ENCODE measurements around the gene ROR2.
"Not testable (repeated sequence)": the region's sequence is repeated elsewhere in the genome, so short reads cannot be mapped to it uniquely, and the experiment has no call there.

The ROR2 gene
- 0 to 1.1 (median 0.07) reads per million in 18 experiments for total RNA-seq

DNA sequence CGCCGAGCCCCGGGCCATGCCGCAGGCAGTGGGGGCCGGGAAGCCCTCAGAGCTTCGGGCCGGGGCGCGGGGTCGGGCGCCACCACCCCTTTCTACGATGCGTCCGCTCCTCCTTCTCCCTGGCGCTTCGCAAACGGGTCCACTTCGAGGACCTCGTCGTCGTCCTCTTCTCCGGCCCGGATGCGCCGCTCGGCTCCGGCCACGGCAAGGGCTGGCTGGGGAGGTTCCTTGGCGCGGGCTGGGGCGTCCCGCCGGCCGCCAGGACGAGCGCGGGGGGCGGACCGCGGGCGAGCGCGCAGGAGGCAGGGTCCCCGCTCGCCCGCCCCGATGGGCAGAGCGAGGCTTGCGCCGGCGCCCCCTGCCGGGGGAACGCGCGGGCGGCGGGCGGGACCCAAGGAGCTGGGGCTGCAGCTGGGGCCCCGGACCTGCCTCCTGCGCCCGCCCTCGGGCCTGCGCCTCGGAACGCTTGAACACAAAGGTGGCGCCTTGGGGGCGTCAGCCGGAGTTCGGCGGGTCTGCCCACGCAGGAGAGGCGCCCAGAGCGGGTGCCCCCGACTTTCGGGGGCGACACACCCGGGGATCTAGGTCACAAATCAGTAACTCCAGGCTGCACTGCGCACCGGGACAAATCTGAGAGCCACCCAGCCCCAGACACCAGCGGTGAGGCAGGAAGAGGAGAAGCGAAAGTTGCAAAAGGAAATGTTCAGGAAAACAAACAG, at the start of gene ROR2:
Gene ROR2, minus strand, starts transcription at position 283 of the 719 bp plus-strand sequence.
- peak; percentile 4 to 5 for DNase-seq

DNA sequence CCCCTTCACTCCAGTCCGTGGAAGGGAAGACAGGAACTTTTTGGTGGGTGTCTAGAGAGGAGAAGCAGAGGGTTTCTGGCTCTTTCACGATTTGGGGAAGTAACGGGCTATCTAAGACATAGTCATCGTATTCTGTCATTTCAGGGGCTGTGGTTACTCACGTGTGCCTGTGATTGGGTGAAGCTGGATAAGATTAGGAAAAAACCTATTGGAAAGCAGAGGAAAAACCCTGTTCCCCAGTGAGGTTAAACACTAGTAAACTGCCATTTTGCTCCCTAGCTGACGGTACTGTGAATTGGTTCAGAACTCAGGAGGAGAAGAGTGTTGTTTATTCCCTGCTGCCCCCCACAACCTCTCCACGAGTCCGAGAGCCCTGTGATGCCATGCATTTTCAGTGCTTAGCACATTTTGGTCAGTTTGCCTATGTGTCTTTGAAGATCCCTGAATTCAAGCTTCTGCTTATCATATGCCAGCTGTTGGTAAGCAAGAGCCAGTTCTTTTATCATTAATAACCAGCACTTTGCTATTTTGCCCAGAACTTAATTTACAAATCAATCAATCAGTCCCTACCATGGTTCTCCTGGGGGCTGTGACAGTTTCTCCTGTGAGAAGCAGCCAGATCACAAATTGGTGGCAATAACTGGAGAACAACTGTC, 45.1 kb upstream of the ROR2 start:
- peak in 1 of 2 donors; percentile 23 for DNase-seq

GRCh38 chr9:91994422-91994821, 44.4 kb upstream of the ROR2 start:
- no peak for DNase-seq

DNA sequence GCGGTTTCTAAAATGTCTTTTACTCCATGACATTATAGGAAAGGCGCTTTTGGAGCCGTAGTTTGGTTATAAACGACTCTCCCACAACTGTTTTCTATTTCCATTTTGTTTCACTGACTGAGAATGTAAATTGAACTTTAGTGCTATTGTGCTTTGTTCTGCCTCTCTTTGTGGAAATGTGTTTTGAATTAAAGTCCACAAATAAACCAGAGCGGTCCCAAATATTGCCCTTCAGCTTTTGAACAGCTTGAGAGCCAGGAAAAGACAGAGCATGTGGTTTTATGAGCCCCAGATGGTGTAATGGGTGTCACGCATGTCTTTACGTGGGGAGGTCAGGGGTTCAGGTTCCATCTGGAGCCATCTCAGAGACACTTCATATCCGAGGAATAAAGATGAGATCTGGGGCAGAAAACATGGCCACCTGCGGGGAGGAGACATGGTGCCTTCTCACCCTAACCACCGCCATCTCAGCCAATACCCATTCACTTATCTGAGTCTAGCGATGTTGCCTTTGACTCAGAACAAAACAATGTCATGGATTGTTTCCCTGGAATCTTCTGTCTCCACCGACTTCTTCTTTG, 42.5 kb upstream of the ROR2 start:
- DNase-seq = no peak

DNA sequence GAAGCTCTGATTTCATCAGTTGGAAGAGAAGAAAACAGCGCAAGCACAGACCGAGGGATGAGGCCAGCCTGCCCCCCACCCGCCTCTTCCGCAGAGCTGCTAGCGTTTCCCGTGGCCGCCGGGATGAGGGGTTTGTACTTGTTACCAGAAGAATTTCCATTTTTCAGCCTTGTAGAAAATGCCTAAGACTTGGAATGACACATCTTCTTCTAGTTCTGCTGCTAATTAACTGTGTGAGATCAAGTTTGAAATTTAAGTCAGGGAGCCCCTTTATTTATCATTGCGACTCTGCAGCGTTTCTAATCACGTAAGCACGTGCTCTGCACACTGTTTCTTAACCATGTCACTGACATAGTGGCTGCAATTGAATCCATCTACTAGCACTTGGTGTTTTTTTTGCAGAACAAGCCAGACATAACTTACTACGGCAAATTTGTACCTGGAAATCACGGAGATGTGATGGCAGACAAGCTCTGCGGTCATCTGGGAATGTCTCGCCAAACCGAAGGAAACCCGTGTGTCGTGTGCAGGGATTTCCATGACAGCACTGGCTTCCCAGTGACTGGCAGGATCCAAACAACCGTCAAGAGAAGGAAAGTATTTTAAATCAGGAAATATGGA, 41.8 kb upstream of the ROR2 start:
- DNase-seq = no peak

- no peak for DNase-seq
Observed at GRCh38 chr9:91986248-91986647, 36.2 kb upstream of the ROR2 start.

GRCh38 chr9:91985692-91986091, 35.7 kb upstream of the ROR2 start:
- DNase-seq = no peak

GRCh38 chr9:91978740-91979414, 28.8 kb upstream of the ROR2 start:
- peak; percentile 10 to 30 for DNase-seq

DNA sequence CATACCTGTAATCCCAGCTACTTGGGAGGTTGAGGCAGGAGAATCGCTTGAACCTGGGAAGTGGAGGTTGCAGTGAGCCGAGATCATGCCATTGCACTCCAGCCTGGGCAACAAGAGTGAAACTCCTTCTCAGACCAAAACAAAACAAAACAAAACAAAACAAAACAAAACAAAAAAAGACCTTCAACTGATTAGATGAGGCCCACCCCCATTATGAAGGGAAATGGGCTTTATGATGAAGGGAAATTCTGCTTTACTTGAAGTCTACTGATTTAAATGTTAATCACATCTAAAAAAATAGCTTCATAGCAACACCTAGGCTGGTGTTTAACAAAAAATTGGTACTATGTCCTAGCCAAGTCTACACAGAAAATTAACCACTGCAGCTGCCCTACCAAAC, 25.2 kb upstream of the ROR2 start:
- not testable (repeated sequence) for DNase-seq

DNA sequence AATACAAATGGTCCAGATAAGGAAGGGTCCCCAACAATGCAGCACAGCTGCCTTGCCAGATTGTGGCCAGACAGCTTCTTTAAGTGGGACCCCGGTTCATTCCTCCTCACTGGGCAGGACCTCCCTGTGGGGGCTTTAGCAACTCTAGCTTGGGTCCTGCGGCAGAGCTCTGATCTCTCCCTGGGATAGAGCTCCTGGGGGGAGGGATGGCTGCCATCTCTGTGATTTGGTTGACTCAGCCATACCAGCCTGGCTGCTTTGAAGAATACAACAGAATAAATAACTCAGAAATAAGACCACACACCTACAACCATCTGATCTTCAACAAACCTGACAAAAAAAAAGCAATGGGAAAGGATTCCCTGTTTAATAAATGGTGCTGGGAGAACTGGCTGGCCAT, 22.7 kb upstream of the ROR2 start:
- no peak for DNase-seq

- DNase-seq = no peak
Observed at GRCh38 chr9:91972076-91972626, 22.1 kb upstream of the ROR2 start.

DNA sequence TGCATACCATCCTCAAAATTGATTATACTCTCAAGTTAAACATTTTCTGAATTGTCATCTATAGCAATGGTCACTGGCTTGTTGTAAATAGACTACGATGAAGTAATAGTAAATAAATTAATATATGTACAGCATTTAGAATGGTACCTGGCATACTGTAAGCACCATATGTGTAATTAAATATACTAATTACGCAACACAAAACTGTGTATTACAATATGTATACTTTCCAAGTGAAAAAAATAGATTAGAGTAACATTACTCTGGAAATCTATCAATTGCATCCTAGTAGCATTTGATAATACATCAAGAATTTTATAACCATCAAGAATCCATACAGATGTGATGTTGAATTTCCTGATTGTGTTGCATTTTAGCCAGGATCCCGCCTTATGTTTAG, 17.2 kb upstream of the ROR2 start:
- DNase-seq = no peak

DNA sequence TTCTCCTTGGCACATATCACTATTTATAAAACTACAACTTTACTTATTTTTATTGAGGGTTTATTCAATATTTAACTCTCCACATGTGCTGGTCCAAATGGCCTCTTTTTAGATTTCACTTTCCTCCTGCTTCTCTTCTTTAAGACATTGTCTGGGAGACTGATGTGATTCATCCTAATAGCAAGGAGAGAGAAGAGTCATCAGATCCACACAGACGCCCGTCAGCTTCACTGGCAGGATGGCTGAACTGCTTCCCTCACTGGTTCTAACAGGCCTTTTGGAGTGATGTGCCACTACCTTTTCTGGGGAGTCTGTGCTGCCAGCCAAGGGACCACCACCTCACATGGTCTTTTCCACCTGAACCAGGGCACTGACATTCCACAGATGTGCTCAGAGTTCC, 16.5 kb upstream of the ROR2 start:
- no peak for DNase-seq

DNA sequence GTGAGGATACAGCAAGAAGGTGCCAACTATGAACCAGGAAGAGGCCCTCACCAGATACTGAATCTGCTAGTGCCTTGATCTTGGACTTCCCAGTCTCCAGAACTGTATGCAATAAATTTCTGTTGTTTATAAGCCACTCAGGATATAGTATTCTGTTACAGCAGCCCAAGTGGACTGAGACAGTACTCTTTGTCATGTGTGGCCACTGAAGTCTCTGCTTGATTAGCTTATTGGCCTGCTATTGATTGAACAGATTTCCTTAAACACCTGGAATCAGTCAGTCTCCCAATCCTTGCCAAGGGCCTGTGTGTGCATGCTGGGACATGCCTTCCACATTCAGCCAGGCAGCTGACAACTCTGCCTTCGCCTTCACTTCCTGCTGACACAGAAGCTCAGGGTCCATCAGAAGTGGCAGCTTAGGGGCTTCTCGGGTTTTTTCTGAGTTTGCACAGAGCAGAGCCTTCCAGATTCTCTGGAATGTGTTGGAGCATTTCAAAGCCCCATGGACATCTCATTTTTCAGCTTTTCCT, 13.7 kb upstream of the ROR2 start:
- no peak for DNase-seq

DNA sequence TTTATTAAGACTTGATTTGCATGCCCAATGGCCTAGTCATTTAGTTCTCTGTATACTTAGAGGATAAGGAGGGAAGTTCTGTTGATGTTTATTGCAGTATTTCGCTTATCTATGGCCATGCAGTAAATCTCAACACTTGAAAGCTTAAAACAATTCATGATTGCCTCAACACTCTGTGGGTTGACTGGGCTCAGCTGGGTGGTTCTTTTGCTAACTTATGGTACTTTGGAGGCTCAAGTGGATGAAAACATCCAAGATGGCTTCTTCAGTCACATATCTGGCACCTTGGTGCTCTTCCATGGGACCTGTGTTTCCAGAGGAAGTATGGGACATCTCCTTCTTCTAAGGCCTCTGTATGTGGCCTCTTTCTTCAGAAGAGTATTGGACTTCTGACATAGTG, 10.3 kb upstream of the ROR2 start:
- DNase-seq = no peak

GRCh38 chr9:91958174-91958573, 8.1 kb upstream of the ROR2 start:
- DNase-seq = no peak

- peak in 1 of 2 donors; percentile 17 for DNase-seq
Observed at GRCh38 chr9:91954841-91955471, 4.9 kb upstream of the ROR2 start.

DNA sequence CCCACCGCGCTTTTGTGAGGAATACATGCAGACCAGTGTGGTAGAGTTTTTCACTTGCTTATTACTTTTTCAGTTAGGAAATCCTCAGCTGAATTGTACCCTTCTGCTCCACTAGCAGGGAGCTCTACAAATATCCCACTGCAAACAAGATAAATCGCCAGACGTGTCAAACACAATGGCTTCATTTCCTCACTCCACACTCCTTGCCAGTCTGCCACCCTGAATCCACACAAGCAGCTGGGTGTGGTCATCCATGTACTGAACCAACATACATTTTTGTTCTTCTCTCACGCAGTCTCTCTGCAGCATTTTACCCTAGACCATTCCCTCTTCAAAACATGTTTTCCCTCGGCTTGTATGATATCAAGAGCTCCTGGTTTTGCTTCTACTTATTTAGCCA, 3.7 kb upstream of the ROR2 start:
- DNase-seq = no peak

- DNase-seq = no peak
Observed at GRCh38 chr9:91951944-91952520, 2.0 kb upstream of the ROR2 start.

- no peak for DNase-seq
Observed at GRCh38 chr9:91949392-91949945, 559 bp downstream of the ROR2 start.
